Large intestine (tissue), 3 donors: ENCODE results near the gene PATZ1. TPM values are rescaled to one million over a fixed set of nuclear protein-coding genes. Genes with fewer than 3 reads are reported as not detected.
A peak's percentile ranks its signal among the peaks of the same experiment; 100 is the strongest.
"Not testable (repeated sequence)": the region's sequence is repeated elsewhere in the genome, so short reads cannot be mapped to it uniquely, and the experiment has no call there.

Source experiments
- DNase-seq, 2 donors: peaks; one replicate each; pipeline versions ENCODE4 v3.0.0 to v3.0.0-alpha.2; 2013
- H3K27ac ChIP-seq: one replicate; pipeline ENCODE4 v1.5.1; 2013; ENCODE audit warnings: low read length
- H3K27me3 ChIP-seq: 2 replicates; pipeline ENCODE4 v1.6.1; 2013; ENCODE audit warnings: low read length; ENCODE audit not compliant: control insufficient read depth, insufficient read depth
- H3K36me3 ChIP-seq: 2 replicates; pipeline ENCODE4 v1.6.1; 2013; ENCODE audit warnings: low read length; ENCODE audit not compliant: control insufficient read depth, insufficient read depth
- H3K4me1 ChIP-seq: one replicate; pipeline ENCODE4 v1.6.1; 2013; ENCODE audit warnings: low read length; ENCODE audit not compliant: control insufficient read depth, insufficient read depth
- H3K4me3 ChIP-seq: one replicate; pipeline ENCODE4 v1.5.1; 2013; ENCODE audit warnings: low read length
- H3K9me3 ChIP-seq: one replicate; pipeline ENCODE4 v1.6.1; 2013; ENCODE audit warnings: mild to moderate bottlenecking, low read depth, low read length, moderate library complexity; ENCODE audit not compliant: control insufficient read depth
- WGBS: methylation state at CpG from one replicate; pipeline ENCODE4 v1.1.5; 2013; ENCODE audit warnings: low lambda C conversion rate; ENCODE audit not compliant: insufficient coverage; 5-methylcytosine and 5-hydroxymethylcytosine counted together
- polyA plus RNA-seq: library from polyadenylated mRNA; unstranded; fragments of 120-200 nt; gene quantifications from one replicate; pipeline ENCODE4 v1.2.1, GENCODE V29; 2013

The PATZ1 gene
- polyA plus RNA-seq, 1 donor, result 38.0 TPM

DNA sequence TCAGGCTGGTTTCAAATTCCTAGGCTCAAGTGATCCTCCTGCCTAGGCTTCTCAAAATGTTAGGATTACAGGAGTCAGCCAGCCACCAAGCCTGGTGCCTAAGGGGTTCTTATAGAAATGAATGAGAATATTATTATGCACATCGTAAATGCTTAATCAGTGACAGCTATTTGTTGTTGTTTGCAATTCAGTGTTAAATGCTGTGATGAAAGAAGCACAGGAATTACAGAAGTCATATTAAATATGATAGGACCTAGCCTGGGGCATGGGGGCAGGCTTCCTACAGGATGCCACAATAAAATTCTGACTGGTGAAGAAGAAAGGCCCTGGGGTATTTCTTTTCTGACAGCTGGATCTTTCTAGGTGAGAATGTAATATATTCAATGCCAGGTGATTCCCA lies 13.9 kb upstream of the PATZ1 start:
- DNase-seq, result no peak
- no peaks in the 10 kb centered on the region for H3K9me3 ChIP-seq
- H3K4me1 ChIP-seq, result no peaks in the 10 kb centered on the region
- no peak overlapping the region for H3K27ac ChIP-seq
- no peaks in the 10 kb centered on the region for H3K27me3 ChIP-seq
- no CpG with 5 or more reads among the region's 1 CpG for WGBS
- H3K4me3 ChIP-seq, result no peak overlapping the region
- H3K36me3 ChIP-seq, result no peaks in the 10 kb centered on the region

DNA sequence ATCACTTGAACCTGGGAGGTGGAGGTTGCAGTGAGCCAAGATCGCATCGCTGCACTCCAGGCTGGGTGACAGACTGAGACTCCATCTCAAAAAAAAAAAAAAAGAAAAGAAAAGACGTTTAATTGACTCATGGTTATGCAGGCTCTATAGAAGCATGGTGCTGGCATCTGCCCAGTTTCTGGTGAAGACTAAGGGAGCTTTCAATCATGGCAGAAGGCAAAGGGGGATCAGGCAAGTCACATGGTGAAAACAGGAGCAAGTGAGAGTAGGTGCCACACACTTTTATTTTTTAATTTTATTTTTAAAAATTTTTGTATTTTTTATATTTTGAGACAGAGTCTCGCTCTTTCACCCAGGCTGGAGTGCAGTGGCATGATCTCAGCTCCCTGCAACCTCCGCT lies 8.4 kb upstream of the PATZ1 start:
- Histone ChIP-seq H3K4me1 (no peaks in the 10 kb centered on the region), H3K4me3 (no peak overlapping the region), H3K36me3 (no peaks in the 10 kb centered on the region), H3K27ac (no peak overlapping the region), H3K9me3 (no peaks in the 10 kb centered on the region), H3K27me3 (no peaks in the 10 kb centered on the region)
- DNase-seq, result no peak
- 68% methylated on average over 2 of the region's 5 CpGs for WGBS

DNA sequence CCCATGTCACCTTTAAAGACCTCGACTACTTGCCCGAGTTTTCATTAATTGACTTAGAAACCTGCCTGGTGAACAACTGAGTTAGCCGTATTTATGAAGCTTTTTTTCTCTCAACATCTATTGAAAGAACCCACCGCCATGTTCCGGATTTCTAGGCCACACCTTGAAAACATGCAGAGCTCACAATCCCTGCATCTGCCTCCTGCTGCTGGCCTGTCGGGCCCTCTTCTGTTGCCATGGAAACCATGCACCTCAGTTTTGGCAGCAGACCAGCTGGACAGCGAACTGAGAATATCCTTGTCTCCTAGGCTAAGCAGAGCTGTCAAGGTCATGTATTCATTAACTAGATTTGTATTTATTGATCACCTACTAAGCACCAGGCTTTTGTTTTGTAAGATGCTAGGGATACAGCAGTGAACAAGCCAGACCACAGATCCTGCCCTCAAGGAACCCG lies 4.3 kb upstream of the PATZ1 start:
- H3K27me3 ChIP-seq, result no peaks in the 10 kb centered on the region
- no peaks in the 10 kb centered on the region for H3K36me3 ChIP-seq
- H3K9me3 ChIP-seq, result peaks cover 2% of the 10 kb centered on the region
- no peak for DNase-seq
- no peak overlapping the region for H3K27ac ChIP-seq
- no CpG with 5 or more reads among the region's 8 CpGs for WGBS
- peaks cover 4% of the 10 kb centered on the region for H3K4me1 ChIP-seq
- H3K4me3 ChIP-seq, result no peak overlapping the region

GRCh38 chr22:31349960-31350359 lies 3.8 kb upstream of the PATZ1 start:
- Histone ChIP-seq H3K4me3 (no peak overlapping the region), H3K4me1 (peaks cover 4% of the 10 kb centered on the region), H3K36me3 (no peaks in the 10 kb centered on the region), H3K27ac (no peak overlapping the region), H3K9me3 (peaks cover 2% of the 10 kb centered on the region), H3K27me3 (no peaks in the 10 kb centered on the region)
- DNase-seq, result no peak

- WGBS, result no CpG with 5 or more reads among the region's 6 CpGs
Measured at GRCh38 chr22:31348766-31349165, 2.6 kb upstream of the PATZ1 start.

DNA sequence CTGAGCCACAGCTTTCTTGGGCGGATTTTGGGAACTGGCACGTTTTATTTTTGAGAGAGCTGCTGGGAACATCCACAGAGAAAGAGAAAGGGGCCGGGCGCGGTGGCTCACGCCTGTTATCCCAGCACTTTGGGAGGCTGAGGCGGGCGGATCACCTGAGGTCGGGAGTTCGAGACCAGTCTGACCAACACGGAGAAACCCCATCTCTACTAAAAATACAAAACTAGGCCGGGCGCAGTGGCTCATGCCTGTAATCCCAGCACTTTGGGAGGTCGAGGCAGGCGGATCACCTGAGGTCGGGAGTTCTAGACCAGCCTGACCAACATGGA lies 1.8 kb upstream of the PATZ1 start:
- H3K4me3 ChIP-seq, result peak overlapping the region; percentile 72
- WGBS, result no CpG with 5 or more reads among the region's 16 CpGs
- DNase-seq, result not testable (repeated sequence)

More at GRCh38 chr22:31348766-31349165, 2.6 kb upstream of the PATZ1 start:
- DNase-seq, result no peak
- H3K4me1 ChIP-seq, result peaks cover 13% of the 10 kb centered on the region
- no peak overlapping the region for H3K4me3 ChIP-seq
- H3K36me3 ChIP-seq, result peaks cover 6% of the 10 kb centered on the region
- H3K27ac ChIP-seq, result no peak overlapping the region
- H3K27me3 ChIP-seq, result no peaks in the 10 kb centered on the region
- H3K9me3 ChIP-seq, result peaks cover 2% of the 10 kb centered on the region

GRCh38 chr22:31347251-31348008 lies 1.3 kb upstream of the PATZ1 start:
- peaks cover 23% of the 10 kb centered on the region for H3K4me1 ChIP-seq
- DNase-seq, result peak in 1 of 2 donors; percentile 84
- H3K9me3 ChIP-seq, result peaks cover 2% of the 10 kb centered on the region
- no CpG with 5 or more reads among the region's 50 CpGs for WGBS
- peaks cover 11% of the 10 kb centered on the region for H3K36me3 ChIP-seq
- peak overlapping the region; percentile 72 for H3K4me3 ChIP-seq
- H3K27ac ChIP-seq, result peak overlapping the region; percentile 87
- H3K27me3 ChIP-seq, result no peaks in the 10 kb centered on the region

More for the DNA sequence above, 1.8 kb upstream of the PATZ1 start:
- Histone ChIP-seq H3K27ac (peak overlapping the region; percentile 87), H3K4me1 (peaks cover 17% of the 10 kb centered on the region)
- H3K36me3 ChIP-seq, H3K9me3 ChIP-seq, H3K27me3 ChIP-seq: not testable (repeated sequence)

GRCh38 chr22:31346733-31347250 lies 646 bp upstream of the PATZ1 start:
- peaks cover 2% of the 10 kb centered on the region for H3K9me3 ChIP-seq
- no peaks in the 10 kb centered on the region for H3K27me3 ChIP-seq
- H3K4me1 ChIP-seq, result peaks cover 29% of the 10 kb centered on the region
- peak overlapping the region; percentile 72 for H3K4me3 ChIP-seq
- WGBS, result no CpG with 5 or more reads among the region's 40 CpGs
- peak in 1 of 2 donors; percentile 77 for DNase-seq
- peaks cover 17% of the 10 kb centered on the region for H3K36me3 ChIP-seq
- peak overlapping the region; percentile 87 for H3K27ac ChIP-seq

DNA sequence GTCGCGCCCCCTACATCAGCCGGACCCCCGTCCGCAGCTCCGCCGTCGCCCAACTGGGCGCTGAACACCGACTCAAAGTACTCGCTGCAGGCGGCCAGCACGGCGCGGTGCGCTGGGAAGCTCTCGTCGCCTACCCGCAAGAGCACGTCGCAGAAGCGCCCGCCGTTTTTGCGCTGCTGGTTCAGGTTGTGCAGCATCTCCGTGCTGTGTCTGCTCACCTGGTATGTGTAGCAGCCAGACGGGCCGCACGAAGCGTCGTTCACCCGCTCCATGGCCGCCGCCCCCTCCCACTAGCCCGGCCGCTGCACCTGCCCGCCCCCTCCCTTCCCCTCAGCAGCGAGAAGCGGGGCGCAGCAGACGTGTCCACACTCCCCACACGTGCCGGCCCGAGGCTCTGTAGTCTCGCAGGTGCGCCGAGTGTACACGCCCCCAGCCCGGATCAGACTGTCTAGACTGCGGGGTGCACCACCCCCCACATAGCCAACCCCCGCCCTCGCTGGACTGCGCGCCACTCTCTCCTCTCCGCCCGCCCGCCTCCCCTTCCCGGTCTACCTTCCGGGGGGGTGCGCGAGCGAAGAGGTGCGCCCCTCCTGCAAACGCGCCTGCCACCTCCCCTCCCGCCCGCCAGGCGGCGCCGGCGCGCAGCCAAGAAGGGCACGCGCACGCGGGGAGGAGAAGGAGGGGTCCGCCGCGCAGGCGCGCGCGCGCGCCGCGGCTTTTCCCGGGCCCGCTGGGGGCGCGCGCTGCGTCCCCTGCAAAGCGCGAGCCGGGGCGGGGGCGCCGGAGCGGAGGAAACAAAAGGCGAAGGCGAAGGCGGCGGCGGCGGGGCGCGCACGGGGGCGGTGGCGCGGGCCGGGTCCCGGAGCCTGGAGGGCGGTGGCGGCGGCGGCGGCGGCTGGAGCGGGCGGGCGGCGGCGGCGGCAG lies 553 bp downstream of the PATZ1 start:
- Histone ChIP-seq H3K27ac (peak overlapping the region; percentile 87), H3K36me3 (peaks cover 29% of the 10 kb centered on the region), H3K4me3 (peak overlapping the region; percentile 75), H3K4me1 (peaks cover 41% of the 10 kb centered on the region), H3K27me3 (no peaks in the 10 kb centered on the region), H3K9me3 (peaks cover 2% of the 10 kb centered on the region)
- WGBS, result no CpG with 5 or more reads among the region's 126 CpGs
- peak; percentile 88 to 92 for DNase-seq

GRCh38 chr22:31344578-31345330 lies 1.4 kb downstream of the PATZ1 start:
- H3K4me1 ChIP-seq, result peaks cover 50% of the 10 kb centered on the region
- no CpG with 5 or more reads among the region's 35 CpGs for WGBS
- H3K27ac ChIP-seq, result peak overlapping the region; percentile 71
- peak in 1 of 2 donors; percentile 78 for DNase-seq
- H3K36me3 ChIP-seq, result peaks cover 37% of the 10 kb centered on the region
- peak overlapping the region; percentile 75 for H3K4me3 ChIP-seq
- no peaks in the 10 kb centered on the region for H3K27me3 ChIP-seq
- peaks cover 2% of the 10 kb centered on the region for H3K9me3 ChIP-seq
